Fibroblast of the aortic adventitia (primary cell): ENCODE data around the gene RNF144A. TPM values are rescaled to one million over a fixed set of nuclear protein-coding genes. Genes with fewer than 3 reads are reported as not detected.

Experiments used
- DNase-seq: peaks from one replicate; pipeline ENCODE4 v3.0.0-alpha.2; 2010; ENCODE audit warnings: low read depth
- H3K4me3 ChIP-seq: 2 replicates; pipeline ENCODE4 v1.5.1; 2011; ENCODE audit warnings: low read depth, mild to moderate bottlenecking, control low read depth, low read length, moderate library complexity
- total RNA-seq: library from RNA; depleted of rRNA; stranded (reverse); fragments of >200 nt; gene quantifications from 2 replicates; pipeline ENCODE4 v1.2.3, GENCODE V29; 2012; ENCODE audit warnings: low replicate concordance
- TF ChIP-seq, protein P1 (sequence below): IDR thresholded peaks from 2 replicates; pipeline ENCODE4 v1.5.1; 2011; ENCODE audit warnings: mild to moderate bottlenecking, low read length, control low read depth, inconsistent platforms; ENCODE audit not compliant: insufficient read depth

Gene RNF144A
- total RNA-seq, 1 donor, result 10.8 TPM

DNA sequence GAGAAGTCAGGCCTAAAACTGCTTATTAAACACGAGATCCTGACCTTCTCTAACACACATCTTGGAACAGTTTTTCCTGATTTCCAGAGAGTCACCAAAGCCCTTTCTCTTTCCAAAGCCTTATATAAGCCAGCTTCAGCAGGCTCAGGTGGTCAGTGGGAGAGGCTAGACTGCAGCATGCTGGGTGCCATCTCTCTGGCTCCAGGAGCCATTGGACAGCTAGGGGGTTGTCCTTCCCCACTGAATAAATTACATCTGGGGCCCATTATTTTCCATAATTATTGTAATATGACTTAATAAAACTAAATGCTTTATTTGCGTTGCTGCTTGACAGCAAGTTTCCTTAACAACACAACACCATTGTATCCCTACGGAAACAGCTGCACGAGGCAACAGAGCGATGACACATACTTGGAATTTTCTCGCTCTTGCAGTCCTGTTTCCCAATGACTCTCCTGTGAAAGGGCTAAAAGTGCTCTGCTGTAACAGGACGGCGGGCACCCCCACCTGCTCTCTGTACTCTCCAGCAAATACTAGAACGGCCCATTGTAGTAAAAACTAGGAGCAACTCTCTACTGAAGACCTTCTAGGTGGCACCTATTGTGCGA, 160.6 kb downstream of the RNF144A start:
- TF ChIP-seq, protein P1, sequence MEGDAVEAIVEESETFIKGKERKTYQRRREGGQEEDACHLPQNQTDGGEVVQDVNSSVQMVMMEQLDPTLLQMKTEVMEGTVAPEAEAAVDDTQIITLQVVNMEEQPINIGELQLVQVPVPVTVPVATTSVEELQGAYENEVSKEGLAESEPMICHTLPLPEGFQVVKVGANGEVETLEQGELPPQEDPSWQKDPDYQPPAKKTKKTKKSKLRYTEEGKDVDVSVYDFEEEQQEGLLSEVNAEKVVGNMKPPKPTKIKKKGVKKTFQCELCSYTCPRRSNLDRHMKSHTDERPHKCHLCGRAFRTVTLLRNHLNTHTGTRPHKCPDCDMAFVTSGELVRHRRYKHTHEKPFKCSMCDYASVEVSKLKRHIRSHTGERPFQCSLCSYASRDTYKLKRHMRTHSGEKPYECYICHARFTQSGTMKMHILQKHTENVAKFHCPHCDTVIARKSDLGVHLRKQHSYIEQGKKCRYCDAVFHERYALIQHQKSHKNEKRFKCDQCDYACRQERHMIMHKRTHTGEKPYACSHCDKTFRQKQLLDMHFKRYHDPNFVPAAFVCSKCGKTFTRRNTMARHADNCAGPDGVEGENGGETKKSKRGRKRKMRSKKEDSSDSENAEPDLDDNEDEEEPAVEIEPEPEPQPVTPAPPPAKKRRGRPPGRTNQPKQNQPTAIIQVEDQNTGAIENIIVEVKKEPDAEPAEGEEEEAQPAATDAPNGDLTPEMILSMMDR, result no peak
- DNase-seq, result no peak
- H3K4me3 ChIP-seq, result no peak overlapping the region

DNA sequence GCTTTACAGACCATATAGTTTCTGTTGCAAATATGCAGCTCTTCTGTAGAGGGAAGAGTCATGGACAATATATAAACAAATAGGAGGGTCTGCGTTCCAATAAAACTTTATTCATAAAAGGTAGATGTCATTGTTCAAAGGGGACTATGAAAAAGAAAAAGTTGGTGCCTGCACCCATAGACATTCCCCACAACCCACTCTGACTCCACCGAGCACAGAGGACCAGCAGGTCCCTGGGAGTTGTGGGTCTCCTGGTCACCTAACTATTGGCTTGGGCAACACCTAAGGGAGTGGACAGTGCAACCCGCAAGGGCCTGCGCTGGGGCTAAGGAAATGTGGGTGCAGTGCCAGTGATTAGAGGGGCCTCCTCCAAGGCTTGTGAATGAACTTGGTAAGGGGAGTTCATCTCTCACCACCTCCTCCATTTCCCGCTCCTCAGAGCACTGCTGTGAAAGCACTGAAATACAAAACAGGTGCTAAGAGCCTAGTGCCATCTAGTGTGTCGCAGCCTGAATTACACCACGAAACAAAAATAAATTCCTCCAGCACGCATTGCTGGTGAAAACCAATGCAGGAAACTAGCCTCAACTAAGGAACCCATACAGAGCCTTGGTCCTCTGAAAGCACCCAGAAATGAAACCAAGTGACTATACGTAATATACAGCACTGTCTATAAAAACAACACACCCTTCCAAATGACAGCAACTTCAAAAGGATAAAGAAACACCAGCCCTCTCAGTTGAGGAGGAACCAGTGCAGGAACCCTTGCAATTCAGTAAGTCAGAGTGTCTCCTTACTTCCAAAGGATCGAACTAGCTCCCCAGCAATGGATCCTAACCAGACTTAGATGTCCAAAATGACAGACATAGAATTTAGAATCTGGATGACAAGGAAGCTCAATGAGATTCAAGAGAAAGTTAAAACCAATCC, 166.6 kb downstream of the RNF144A start:
- DNase-seq, result peak; percentile 37
- TF ChIP-seq, protein P1, result peak; percentile 62

DNA sequence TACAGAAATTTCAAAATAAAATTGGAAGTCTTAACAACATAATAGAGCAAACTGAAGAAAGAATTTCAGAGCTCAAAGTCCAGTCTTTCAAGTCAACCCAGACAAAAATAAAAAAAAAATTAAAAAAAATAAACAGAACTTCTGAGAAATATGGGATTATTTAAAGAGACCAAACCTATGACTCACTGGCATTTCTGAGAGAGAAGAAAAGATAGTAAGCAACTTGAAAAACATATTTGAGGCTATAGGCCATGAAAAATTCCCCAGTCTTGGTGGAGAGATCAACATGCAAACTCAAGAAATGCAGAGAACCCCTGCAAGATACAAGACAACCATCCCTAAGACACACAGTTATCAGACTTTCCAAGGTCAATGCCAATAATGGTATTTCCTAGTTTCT, 167.4 kb downstream of the RNF144A start:
- DNase-seq, result peak; percentile 6
- H3K4me3 ChIP-seq, result no peak overlapping the region
- TF ChIP-seq, protein P1, result no peak

More for the DNA sequence above, 166.6 kb downstream of the RNF144A start:
- no peak overlapping the region for H3K4me3 ChIP-seq

DNA sequence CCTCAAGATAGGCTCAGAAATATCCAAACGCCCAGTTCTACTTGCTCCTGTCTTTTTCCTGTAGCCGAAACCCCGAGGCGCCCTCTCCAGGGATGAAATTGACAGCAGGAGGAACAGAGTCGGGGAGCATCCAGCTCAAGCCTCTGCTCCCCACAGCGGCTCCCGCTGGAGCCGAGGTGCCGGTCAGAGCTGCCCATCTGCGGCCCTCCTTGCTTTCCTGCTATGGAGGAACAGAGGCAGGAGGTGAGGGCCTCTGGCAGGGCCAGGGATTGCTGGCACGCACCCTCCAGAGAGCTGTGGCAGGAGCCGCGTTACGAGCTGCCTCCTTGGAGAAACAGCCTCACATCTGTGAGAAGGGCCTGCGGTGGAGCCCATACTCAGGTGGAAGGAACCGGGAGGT, 172.1 kb downstream of the RNF144A start:
- TF ChIP-seq, protein P1, result no peak
- DNase-seq, result no peak
- no peak overlapping the region for H3K4me3 ChIP-seq

DNA sequence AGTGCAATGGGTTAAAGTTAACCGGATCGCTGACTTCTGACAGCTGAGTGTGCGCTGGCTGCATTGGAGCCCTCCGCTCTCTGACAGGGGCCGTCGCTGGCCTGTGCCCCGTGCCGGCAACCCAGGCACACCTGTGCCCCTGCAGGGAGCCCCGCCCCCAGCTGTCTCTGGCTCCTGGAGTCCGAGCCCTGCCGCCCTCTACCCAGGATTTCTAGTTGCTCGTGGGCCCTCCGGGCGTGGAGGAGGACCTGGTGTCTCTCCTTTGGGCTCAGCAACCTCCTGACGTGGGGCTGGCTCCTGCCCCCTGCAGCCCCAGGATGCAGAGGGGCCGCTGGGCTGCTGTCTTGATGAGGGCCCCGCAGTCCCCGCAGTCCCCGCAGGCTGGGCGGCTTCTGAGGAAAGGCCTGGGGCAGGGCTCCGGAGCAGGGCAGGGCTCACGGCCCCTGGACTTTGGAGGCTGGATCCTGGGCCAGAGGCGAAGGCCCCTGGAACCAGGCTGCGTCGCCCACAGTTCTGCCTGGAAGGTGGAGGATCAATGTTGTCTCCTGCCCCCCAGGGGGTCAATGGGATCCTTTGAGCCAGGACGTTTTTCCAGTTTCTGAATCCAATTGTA, 172.8 kb downstream of the RNF144A start:
- TF ChIP-seq, protein P1, result no peak
- no peak overlapping the region for H3K4me3 ChIP-seq
- DNase-seq, result no peak

DNA sequence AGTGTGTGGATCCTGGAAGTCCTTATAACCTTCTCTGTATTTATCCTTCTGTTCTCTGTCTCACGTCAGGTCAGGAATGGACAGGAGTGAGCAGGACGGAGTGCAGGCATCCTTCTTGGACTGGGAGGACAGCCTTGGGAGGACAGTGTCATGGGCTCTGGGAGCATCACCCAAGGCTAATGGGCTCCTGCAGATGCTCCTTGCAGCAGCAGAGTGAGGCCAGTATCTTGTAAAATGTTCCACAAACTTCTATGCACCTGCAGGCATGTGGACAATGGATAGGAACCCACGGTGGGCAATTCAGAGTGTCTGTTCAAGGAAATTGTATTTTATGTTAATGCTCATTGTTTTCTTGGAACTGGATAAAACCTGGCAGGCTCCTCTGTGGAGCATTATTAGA, 176.2 kb downstream of the RNF144A start:
- no peak for DNase-seq
- TF ChIP-seq, protein P1, result no peak
- no peak overlapping the region for H3K4me3 ChIP-seq

Other genes starting within 250 kb of the RNF144A start
- gene CMPK2, start 51.5 kb upstream of the RNF144A start, total RNA-seq, result 1.9 and 11.0 TPM in 2 replicates
- 0.63 and 4.0 TPM in 2 replicates for gene RSAD2, start 39.6 kb upstream of the RNF144A start, total RNA-seq